HepG2 (cell line): ENCODE results near the gene IGF2. TPM values are rescaled to one million over a fixed set of nuclear protein-coding genes. Genes with fewer than 3 reads are reported as not detected.

Source experiments
- ATAC-seq: fragments of 200-7000 bp; cut with Tn5 transposase; 3 replicates; pipeline ENCODE4 v1.9.1; 2020; ENCODE audit warnings: mild to moderate bottlenecking, moderate library complexity
- BruUV-seq: library from RNA; stranded (reverse); fragments of 400-500 nt; replicated peaks from 2 replicates; lab custom pipeline; 2021; lab: Mats Ljungman, UMichigan
- CTCF ChIA-PET: fragments of 300-600 bp; formaldehyde crosslinking; extraction: SDS; loops from one replicate; lab custom pipeline; 2021; ENCODE audit warnings: low total read pairs, inconsistent platforms, low intra/inter-chr PET ratio; lab: Yijun Ruan, JAX
- POLR2A ChIA-PET: fragments of 350-600 bp; sonication (Branson Sonifier 250); formaldehyde crosslinking; loops from one replicate; lab custom pipeline; 2020; ENCODE audit warnings: antibody characterized with exemption, inconsistent platforms; lab: Yijun Ruan, JAX
- DNase-seq: peaks from one replicate; pipeline ENCODE4 v3.0.0-alpha.2; 2015; ENCODE audit warnings: low spot score
- FAIRE-seq: peaks from 3 replicates; lab custom pipeline; 2011; peaks lifted over from hg19 to GRCh38; lab: Jason Lieb, UNC
- H2AFZ ChIP-seq: one replicate; pipeline ENCODE4 v1.6.1; 2011; ENCODE audit warnings: low read length, inconsistent platforms
- H3K27ac ChIP-seq: fragments of 300-600 bp; 3 replicates; pipeline ENCODE4 v1.8.0; 2011; ENCODE audit warnings: mixed run types, mild to moderate bottlenecking, mixed read lengths, low read length, inconsistent platforms; ENCODE audit not compliant: insufficient read depth; ENCODE audit errors: extremely low read length
- H3K27me3 ChIP-seq, 2 experiments: fragments of 200-600 bp in 1 of 2; 2 replicates in 1 of 2; 3 replicates in 1 of 2; pipeline versions ENCODE4 v1.6.0 to v1.8.0; 2011; ENCODE audit warnings: low read length in 2 of 2, mild to moderate bottlenecking in 2 of 2, moderate library complexity in 2 of 2, inconsistent platforms in 1 of 2; ENCODE audit not compliant: insufficient read depth in 2 of 2, control insufficient read depth in 1 of 2
- H3K36me3 ChIP-seq, 2 experiments: fragments of 200-600 bp in 1 of 2; replicated peaks in 1 of 2; 2 replicates in 1 of 2; 3 replicates in 1 of 2; pipeline versions ENCODE4 v1.5.1 to v1.8.0; 2011; ENCODE audit warnings: low read length in 2 of 2, inconsistent platforms in 1 of 2; ENCODE audit not compliant: insufficient read depth in 2 of 2, control insufficient read depth in 1 of 2
- H3K4me1 ChIP-seq: 2 replicates; pipeline ENCODE4 v1.5.1; 2012; ENCODE audit warnings: low read length, inconsistent platforms; ENCODE audit not compliant: insufficient read depth
- H3K4me2 ChIP-seq: 2 replicates; pipeline ENCODE4 v1.6.0; 2011; ENCODE audit warnings: low read depth, low read length, inconsistent platforms
- H3K4me3 ChIP-seq, 3 experiments: fragments of 200-600 bp in 1 of 3; sonication (generic), shearing (Covaris generic) in 1 of 3; replicated peaks in 1 of 3; 2 replicates each; pipeline ENCODE4 v1.5.1; 2011 to 2016; ENCODE audit warnings: low read length in 3 of 3, inconsistent platforms in 2 of 3, low read depth in 2 of 3, mild to moderate bottlenecking in 2 of 3, control low read depth in 1 of 3, mixed read lengths in 1 of 3; ENCODE audit not compliant: insufficient read depth in 1 of 3
- H3K79me2 ChIP-seq: one replicate; pipeline ENCODE4 v1.6.1; 2011; ENCODE audit warnings: low read length, inconsistent platforms; ENCODE audit not compliant: insufficient read depth
- H3K9ac ChIP-seq: 2 replicates; pipeline ENCODE4 v1.6.0; 2011; ENCODE audit warnings: mild to moderate bottlenecking, low read depth, low read length, inconsistent platforms; ENCODE audit not compliant: insufficient read depth
- H3K9me3 ChIP-seq: 2 replicates; pipeline ENCODE4 v1.5.1; 2012; ENCODE audit warnings: mild to moderate bottlenecking, low read length
- H4K20me1 ChIP-seq: 2 replicates; pipeline ENCODE4 v1.6.0; 2011; ENCODE audit warnings: inconsistent platforms, mild to moderate bottlenecking, low read length, moderate library complexity; ENCODE audit not compliant: insufficient read depth
- HNF4G ChIP-seq, 2 experiments: sonication (generic) in 1 of 2; formaldehyde crosslinking in 1 of 2; IDR thresholded peaks; 2 replicates each; pipeline versions ENCODE4 v1.4.0 to v1.6.1; 2011 to 2020; ENCODE audit warnings: borderline replicate concordance in 2 of 2, low read depth in 2 of 2, mild to moderate bottlenecking in 2 of 2, low read length in 1 of 2, missing genetic modification reagents in 1 of 2, moderate library complexity in 1 of 2
- HOXA7 ChIP-seq: sonication (generic); formaldehyde crosslinking; IDR thresholded peaks from 2 replicates; pipeline ENCODE4 v1.8.1; 2022; ENCODE audit warnings: mild to moderate bottlenecking, missing genetic modification reagents, moderate library complexity
- MTA1 ChIP-seq: sonication (generic); formaldehyde crosslinking; IDR thresholded peaks from 2 replicates; pipeline ENCODE4 v1.4.0; 2020; ENCODE audit warnings: missing genetic modification reagents, mild to moderate bottlenecking, borderline replicate concordance
- MYNN ChIP-seq: sonication (generic); formaldehyde crosslinking; IDR thresholded peaks from 2 replicates; pipeline ENCODE4 v1.4.0; 2020; ENCODE audit warnings: mild to moderate bottlenecking, low read depth, missing genetic modification reagents
- RAD51 ChIP-seq: fragments of 450-650 bp; IDR thresholded peaks from 2 replicates; pipeline ENCODE4 v1.6.1; 2016; ENCODE audit warnings: borderline replicate concordance
- ZNF530 ChIP-seq: sonication (generic); formaldehyde crosslinking; IDR thresholded peaks from 2 replicates; pipeline ENCODE4 v1.5.0; 2020; ENCODE audit warnings: low read depth, mild to moderate bottlenecking, missing genetic modification reagents
- ZNF605 ChIP-seq: sonication (generic); formaldehyde crosslinking; IDR thresholded peaks from 2 replicates; pipeline ENCODE4 v1.8.0; 2022; ENCODE audit warnings: mild to moderate bottlenecking, missing genetic modification reagents
- WGBS: methylation state at CpG from one replicate; pipeline ENCODE4 v1.1.6; 2017; ENCODE audit warnings: low lambda C conversion rate; 5-methylcytosine and 5-hydroxymethylcytosine counted together
- in situ Hi-C: cut with HindIII; loops from 2 replicates; pipeline ENCODE4 v1.10.0; 2017; ENCODE audit warnings: low pct_unique_long_range_greater_than_20kb; ENCODE audit not compliant: extremely low pct_ligation_motif_present
- intact Hi-C: fragments of 100-400 bp; cut with micrococcal nuclease; formaldehyde crosslinking; loops from one replicate; pipeline ENCODE4 v1.10.0; 2022; ENCODE audit not compliant: unreplicated experiment
- polyA plus RNA-seq, 8 experiments: library from polyadenylated mRNA; depleted of rRNA in 3 of 8; stranded (reverse) in 7 of 8; unstranded in 1 of 8; fragments of >200 nt; fragmentation: Illumina TruSeq in 4 of 8; extraction: Trizol in 4 of 8; gene quantifications; 2 replicates each; pipeline versions ENCODE4 v1.2.1 to v1.2.3, GENCODE V29; 2011 to 2016; ENCODE audit warnings: low read depth in 4 of 8, missing spikeins in 1 of 8, mixed read lengths in 1 of 8; ENCODE audit not compliant: insufficient read depth in 1 of 8
- total RNA-seq, 5 experiments: library from RNA; depleted of rRNA; stranded (reverse); fragments of >200 nt; fragmentation: Illumina TruSeq; extraction: Trizol; gene quantifications; 2 replicates each; pipeline ENCODE4 v1.2.3, GENCODE V29; 2016; ENCODE audit warnings: low read depth in 1 of 5
- TF ChIP-seq, protein P1 (sequence below): sonication (generic); formaldehyde crosslinking; IDR thresholded peaks from 2 replicates; pipeline ENCODE4 v1.5.1; 2020; ENCODE audit warnings: missing genetic modification reagents, mild to moderate bottlenecking, borderline replicate concordance
- TF ChIP-seq, protein P2 (sequence below), 2 experiments: fragments of 450-650 bp in 1 of 2; sonication (generic) in 1 of 2; formaldehyde crosslinking in 1 of 2; IDR thresholded peaks; 2 replicates each; pipeline versions ENCODE4 v1.6.1 to v1.8.0; 2016 to 2022; ENCODE audit warnings: antibody characterized with exemption in 1 of 2, mild to moderate bottlenecking in 1 of 2, missing genetic modification reagents in 1 of 2

IGF2 gene
- total and polyA plus RNA-seq, 2 of the 13 experiments (the other 11 are each of a cell fraction or from before 2014, with no cell fraction given), result 79.1 to 254 TPM

DNA sequence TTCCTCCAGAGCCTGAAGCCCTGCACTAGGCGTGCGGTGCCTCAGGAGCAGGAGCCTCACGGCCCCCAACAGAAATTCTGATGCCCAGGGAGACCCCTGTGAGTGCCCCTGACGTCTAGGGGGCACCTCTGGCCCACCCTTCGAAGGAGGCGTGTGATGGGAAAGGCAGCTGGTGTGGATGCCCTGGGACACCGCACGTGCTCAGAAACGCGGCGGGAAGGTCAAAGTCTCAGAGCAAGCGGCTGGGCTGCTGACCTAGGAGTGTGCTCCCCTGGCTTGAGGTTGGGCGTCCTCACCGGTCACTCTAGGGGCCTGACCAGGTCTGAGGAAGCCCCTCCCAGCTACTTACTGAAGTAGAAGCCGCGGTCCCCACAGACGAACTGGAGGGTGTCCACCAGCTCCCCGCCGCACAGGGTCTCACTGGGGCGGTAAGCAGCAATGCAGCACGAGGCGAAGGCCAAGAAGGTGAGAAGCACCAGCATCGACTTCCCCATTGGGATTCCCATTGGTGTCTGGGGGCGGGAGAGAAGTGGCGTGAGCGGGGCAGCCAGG lies 4.1 kb downstream of the IGF2 start:
- in situ Hi-C loops (no loop called here), intact Hi-C loops (no loop called here)
- no peak for FAIRE-seq
- ATAC-seq, result no peak
- peak overlapping the region; percentile 60 for H3K27ac ChIP-seq
- peaks cover 0 to 4% of the 10 kb centered on the region in 2 experiments; a peak in 2 of 5 replicates for H3K27me3 ChIP-seq
- peaks cover 17% of the 10 kb centered on the region for H3K79me2 ChIP-seq
- ChIA-PET CTCF (no interaction called here), POLR2A (interaction anchor here (0.5 to 6.5 kb wide), 5 partner anchors 94 to 187 kb away, joined by 3 to 39 read pairs (median 5); partner anchors contain the start of gene MRPL23)
- H3K36me3 ChIP-seq, result peaks cover 24 to 47% of the 10 kb centered on the region in 2 experiments; a peak in 4 of 5 replicates
- no peaks in the 10 kb centered on the region for H3K9me3 ChIP-seq
- no peak overlapping the region for H3K9ac ChIP-seq
- BruUV-seq, result no TSS peak
- WGBS, result 81% methylated on average over 23 of the region's 26 CpGs
- peaks cover 32% of the 10 kb centered on the region for H3K4me1 ChIP-seq
- H3K4me2 ChIP-seq, result peak overlapping the region; percentile 75; the same call in 1 of the 2 replicates
- peak overlapping the region in 2 of 3 experiments; percentile 21 to 84; a peak in 4 of 6 replicates for H3K4me3 ChIP-seq
- H4K20me1 ChIP-seq, result peaks cover 70% of the 10 kb centered on the region
- H2AFZ ChIP-seq, result no peak overlapping the region
- no peak for DNase-seq
- TF ChIP-seq, protein P1, sequence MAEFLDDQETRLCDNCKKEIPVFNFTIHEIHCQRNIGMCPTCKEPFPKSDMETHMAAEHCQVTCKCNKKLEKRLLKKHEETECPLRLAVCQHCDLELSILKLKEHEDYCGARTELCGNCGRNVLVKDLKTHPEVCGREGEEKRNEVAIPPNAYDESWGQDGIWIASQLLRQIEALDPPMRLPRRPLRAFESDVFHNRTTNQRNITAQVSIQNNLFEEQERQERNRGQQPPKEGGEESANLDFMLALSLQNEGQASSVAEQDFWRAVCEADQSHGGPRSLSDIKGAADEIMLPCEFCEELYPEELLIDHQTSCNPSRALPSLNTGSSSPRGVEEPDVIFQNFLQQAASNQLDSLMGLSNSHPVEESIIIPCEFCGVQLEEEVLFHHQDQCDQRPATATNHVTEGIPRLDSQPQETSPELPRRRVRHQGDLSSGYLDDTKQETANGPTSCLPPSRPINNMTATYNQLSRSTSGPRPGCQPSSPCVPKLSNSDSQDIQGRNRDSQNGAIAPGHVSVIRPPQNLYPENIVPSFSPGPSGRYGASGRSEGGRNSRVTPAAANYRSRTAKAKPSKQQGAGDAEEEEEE (CRISPR knock-in tag), result no peak
- TF ChIP-seq RAD51, result no peak
- TF ChIP-seq MYNN (CRISPR knock-in tag), result no peak
- peak; percentile 41; the same call in 1 of the 2 replicates for TF ChIP-seq ZNF605 (CRISPR knock-in tag)
- TF ChIP-seq, protein P2, sequence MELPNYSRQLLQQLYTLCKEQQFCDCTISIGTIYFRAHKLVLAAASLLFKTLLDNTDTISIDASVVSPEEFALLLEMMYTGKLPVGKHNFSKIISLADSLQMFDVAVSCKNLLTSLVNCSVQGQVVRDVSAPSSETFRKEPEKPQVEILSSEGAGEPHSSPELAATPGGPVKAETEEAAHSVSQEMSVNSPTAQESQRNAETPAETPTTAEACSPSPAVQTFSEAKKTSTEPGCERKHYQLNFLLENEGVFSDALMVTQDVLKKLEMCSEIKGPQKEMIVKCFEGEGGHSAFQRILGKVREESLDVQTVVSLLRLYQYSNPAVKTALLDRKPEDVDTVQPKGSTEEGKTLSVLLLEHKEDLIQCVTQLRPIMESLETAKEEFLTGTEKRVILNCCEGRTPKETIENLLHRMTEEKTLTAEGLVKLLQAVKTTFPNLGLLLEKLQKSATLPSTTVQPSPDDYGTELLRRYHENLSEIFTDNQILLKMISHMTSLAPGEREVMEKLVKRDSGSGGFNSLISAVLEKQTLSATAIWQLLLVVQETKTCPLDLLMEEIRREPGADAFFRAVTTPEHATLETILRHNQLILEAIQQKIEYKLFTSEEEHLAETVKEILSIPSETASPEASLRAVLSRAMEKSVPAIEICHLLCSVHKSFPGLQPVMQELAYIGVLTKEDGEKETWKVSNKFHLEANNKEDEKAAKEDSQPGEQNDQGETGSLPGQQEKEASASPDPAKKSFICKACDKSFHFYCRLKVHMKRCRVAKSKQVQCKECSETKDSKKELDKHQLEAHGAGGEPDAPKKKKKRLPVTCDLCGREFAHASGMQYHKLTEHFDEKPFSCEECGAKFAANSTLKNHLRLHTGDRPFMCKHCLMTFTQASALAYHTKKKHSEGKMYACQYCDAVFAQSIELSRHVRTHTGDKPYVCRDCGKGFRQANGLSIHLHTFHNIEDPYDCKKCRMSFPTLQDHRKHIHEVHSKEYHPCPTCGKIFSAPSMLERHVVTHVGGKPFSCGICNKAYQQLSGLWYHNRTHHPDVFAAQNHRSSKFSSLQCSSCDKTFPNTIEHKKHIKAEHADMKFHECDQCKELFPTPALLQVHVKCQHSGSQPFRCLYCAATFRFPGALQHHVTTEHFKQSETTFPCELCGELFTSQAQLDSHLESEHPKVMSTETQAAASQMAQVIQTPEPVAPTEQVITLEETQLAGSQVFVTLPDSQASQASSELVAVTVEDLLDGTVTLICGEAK (IDR thresholded peaks at IDR 0.05), result no peak
- TF ChIP-seq, protein P2 (CRISPR knock-in tag; IDR thresholded peaks at IDR 0.05), result no peak
- no peak for TF ChIP-seq HNF4G (IDR thresholded peaks at IDR 0.05; ENCODE audit: borderline replicate concordance, low read depth, low read length)
- no peak for TF ChIP-seq HNF4G (CRISPR knock-in tag; IDR thresholded peaks at IDR 0.05; ENCODE audit: borderline replicate concordance, low read depth)
- TF ChIP-seq ZNF530 (CRISPR knock-in tag), result no peak
- TF ChIP-seq HOXA7 (CRISPR knock-in tag), result 0 out of 2 replicates have a peak, but pooled peaks have one; percentile 36
- peak; percentile 15; the same call in 1 of the 2 replicates for TF ChIP-seq MTA1 (CRISPR knock-in tag)
